K562 (cell line): ENCODE data around the gene SLC16A5. TPM values are rescaled to one million over a fixed set of nuclear protein-coding genes. Genes with fewer than 3 reads are reported as not detected.

ENCODE experiments used
- ARNT ChIP-seq, 2 experiments: fragments of 450-650 bp; IDR thresholded peaks; 2 replicates each; pipeline ENCODE4 v1.6.1; 2016; ENCODE audit warnings: mild to moderate bottlenecking in 1 of 2
- BHLHE40 ChIP-seq: IDR thresholded peaks from 2 replicates; pipeline ENCODE4 v1.6.1; 2011; ENCODE audit warnings: low read length, improper control_type of control experiment
- CTBP1 ChIP-seq: fragments of 450-650 bp; IDR thresholded peaks from 2 replicates; pipeline ENCODE4 v1.6.1; 2016; ENCODE audit warnings: borderline replicate concordance
- E2F3 ChIP-seq: fragments of 250-450 bp; sonication (Bioruptor Pico); IDR thresholded peaks from 2 replicates; pipeline ENCODE4 v1.4.0; 2020; ENCODE audit warnings: mild to moderate bottlenecking
- ELF4 ChIP-seq: fragments of 450-650 bp; formaldehyde crosslinking; IDR thresholded peaks from 2 replicates; pipeline ENCODE4 v1.4.0; 2022; ENCODE audit warnings: missing genetic modification characterization
- HDAC2 ChIP-seq: fragments of 450-650 bp; IDR thresholded peaks from 2 replicates; pipeline ENCODE4 v1.6.1; 2016; ENCODE audit warnings: mild to moderate bottlenecking
- NFXL1 ChIP-seq: fragments of 450-650 bp; formaldehyde crosslinking; IDR thresholded peaks from 2 replicates; pipeline ENCODE4 v1.4.0; 2021; ENCODE audit warnings: mild to moderate bottlenecking
- NR1H2 ChIP-seq: sonication (generic); formaldehyde crosslinking; IDR thresholded peaks from 2 replicates; pipeline ENCODE4 v1.4.0; 2020; ENCODE audit warnings: mild to moderate bottlenecking, missing genetic modification reagents
- POU5F1 ChIP-seq: fragments of 150-350 bp; IDR thresholded peaks from 2 replicates; pipeline ENCODE4 v1.6.1; 2014; ENCODE audit warnings: borderline replicate concordance, low read length, low read depth, mild to moderate bottlenecking; ENCODE audit not compliant: partially characterized antibody
- ZNF133 ChIP-seq: fragments of 250-450 bp; sonication (Bioruptor Pico); IDR thresholded peaks from 2 replicates; pipeline ENCODE4 v1.4.0; 2020; ENCODE audit warnings: mild to moderate bottlenecking
- ZNF24 ChIP-seq: fragments of 450-650 bp; IDR thresholded peaks from 2 replicates; pipeline ENCODE4 v1.6.1; 2016
- ZNF263 ChIP-seq: sonication (generic); formaldehyde crosslinking; IDR thresholded peaks from 2 replicates; pipeline ENCODE4 v1.8.0; 2022; ENCODE audit warnings: mild to moderate bottlenecking, missing genetic modification reagents, borderline replicate concordance
- ZNF311 ChIP-seq: fragments of 250-450 bp; sonication (Bioruptor Pico); IDR thresholded peaks from 2 replicates; pipeline ENCODE4 v1.4.0; 2020; ENCODE audit warnings: mild to moderate bottlenecking, moderate library complexity
- ZNF79 ChIP-seq: fragments of 250-450 bp; sonication (Bioruptor Pico); IDR thresholded peaks from 2 replicates; pipeline ENCODE4 v1.4.0; 2020; ENCODE audit warnings: low read depth, mild to moderate bottlenecking, moderate library complexity
- polyA plus RNA-seq, 8 experiments: library from polyadenylated mRNA; depleted of rRNA in 4 of 8; stranded (reverse) in 5 of 8; unstranded in 3 of 8; fragments of >200 nt; fragmentation: Nextera tagmentation in 2 of 8; fragmentation: Illumina TruSeq in 1 of 8; extraction: Ambion mirVana in 2 of 8; extraction: Trizol in 1 of 8; gene quantifications; 2 replicates each; pipeline versions ENCODE4 v1.2.1 to v1.2.3, GENCODE V29; 2011 to 2014; ENCODE audit warnings: inconsistent platforms in 1 of 8, missing spikeins in 1 of 8
- total RNA-seq, 7 experiments: library from RNA; depleted of rRNA in 6 of 7; stranded (reverse); fragments of >200 nt in 6 of 7; fragmentation: Illumina TruSeq in 2 of 7; extraction: Trizol in 2 of 7; gene quantifications; 2 replicates each; pipeline versions ENCODE4 v1.2.1 to v1.2.3, GENCODE V29; 2011 to 2021; ENCODE audit warnings: low replicate concordance in 1 of 7
- TF ChIP-seq, protein P1 (sequence below): IDR thresholded peaks from 3 replicates; pipeline ENCODE4 v1.6.1; 2011; ENCODE audit warnings: borderline replicate concordance, mild to moderate bottlenecking; ENCODE audit not compliant: insufficient read length, insufficient read depth
- TF ChIP-seq, protein P2 (sequence below): fragments of 250-450 bp; sonication (Bioruptor Pico); IDR thresholded peaks from 2 replicates; pipeline ENCODE4 v1.5.0; 2022; ENCODE audit warnings: mild to moderate bottlenecking
- TF ChIP-seq, protein P3 (sequence below): fragments of 200-800 bp; sonication (Bioruptor generic); IDR thresholded peaks from 2 replicates; pipeline ENCODE4 v1.6.1; 2017; ENCODE audit warnings: missing genetic modification characterization, missing compliant biosample characterization
- TF ChIP-seq, protein P4 (sequence below): fragments of 450-650 bp; IDR thresholded peaks from 2 replicates; pipeline ENCODE4 v1.6.1; 2017; ENCODE audit warnings: antibody characterized with exemption, mild to moderate bottlenecking

The SLC16A5 gene
- total and polyA plus RNA-seq, 9 of the 15 experiments (the other 6 are each of a cell fraction or from before 2014, with no cell fraction given) = 0.06 to 2.6 (median 0.91) TPM

DNA sequence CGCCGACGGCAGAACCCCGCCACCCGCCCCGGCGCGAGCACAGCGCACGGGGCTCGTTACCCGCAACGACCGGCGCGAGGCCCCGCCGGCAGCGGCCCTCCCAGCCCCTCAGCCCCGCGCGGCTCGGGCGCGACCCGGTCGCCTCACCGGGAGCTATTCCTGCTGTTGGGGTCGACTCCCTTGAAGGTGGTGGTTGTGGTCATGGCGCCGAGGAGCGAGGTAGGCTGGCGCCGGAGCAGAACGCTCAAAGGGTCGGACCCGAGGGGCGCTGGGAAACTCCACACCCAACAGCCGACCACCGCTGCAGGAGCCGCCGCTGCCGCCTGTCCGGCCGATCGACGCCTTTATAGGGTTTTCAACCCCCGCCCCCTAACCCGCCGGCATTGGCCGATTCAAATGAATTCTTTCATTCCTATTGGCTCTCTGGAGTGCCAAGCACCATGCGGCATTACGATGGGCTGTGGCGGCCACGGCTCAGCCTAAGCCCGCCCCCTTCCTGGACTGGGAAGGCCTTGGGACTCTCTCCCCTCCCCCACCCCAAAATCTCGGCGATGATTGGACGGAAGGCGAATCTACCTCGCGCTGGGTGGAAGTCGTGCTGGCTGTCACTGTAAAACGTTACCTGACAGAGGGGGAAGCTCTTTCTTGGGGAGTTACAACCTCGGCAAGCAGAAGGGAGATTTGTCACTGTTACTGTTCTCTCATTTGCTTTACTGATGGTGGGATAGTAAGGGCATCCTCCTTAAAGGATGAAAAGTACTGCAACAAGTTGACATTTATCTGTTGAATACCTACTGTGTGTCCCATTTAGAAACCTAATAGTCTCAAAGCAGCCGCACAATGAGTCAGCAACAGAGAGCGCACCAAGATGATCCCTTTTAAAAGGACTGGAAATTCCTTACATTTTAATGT, 66.7 kb downstream of the SLC16A5 start, which contains the start of gene JPT1 (continued):
- no peak for TF ChIP-seq ZNF79 (CRISPR knock-in tag)
- peak; percentile 48; the same call in 1 of the 2 replicates for TF ChIP-seq ZNF24
- peak; percentile 59 for TF ChIP-seq BHLHE40
- TF ChIP-seq ZNF263 (CRISPR knock-in tag) = no peak; the same call in none of the 2 replicates
- TF ChIP-seq HDAC2 = peak; percentile 76; the same call in 1 of the 2 replicates
- no peak for TF ChIP-seq E2F3
- TF ChIP-seq ZNF311 (CRISPR knock-in tag) = no peak
- TF ChIP-seq ELF4 (CRISPR knock-in tag) = no peak
- TF ChIP-seq NFXL1 (CRISPR knock-in tag) = no peak
- peak; percentile 54 for TF ChIP-seq CTBP1
- no peak for TF ChIP-seq ZNF133 (CRISPR knock-in tag)
- TF ChIP-seq, protein P1, sequence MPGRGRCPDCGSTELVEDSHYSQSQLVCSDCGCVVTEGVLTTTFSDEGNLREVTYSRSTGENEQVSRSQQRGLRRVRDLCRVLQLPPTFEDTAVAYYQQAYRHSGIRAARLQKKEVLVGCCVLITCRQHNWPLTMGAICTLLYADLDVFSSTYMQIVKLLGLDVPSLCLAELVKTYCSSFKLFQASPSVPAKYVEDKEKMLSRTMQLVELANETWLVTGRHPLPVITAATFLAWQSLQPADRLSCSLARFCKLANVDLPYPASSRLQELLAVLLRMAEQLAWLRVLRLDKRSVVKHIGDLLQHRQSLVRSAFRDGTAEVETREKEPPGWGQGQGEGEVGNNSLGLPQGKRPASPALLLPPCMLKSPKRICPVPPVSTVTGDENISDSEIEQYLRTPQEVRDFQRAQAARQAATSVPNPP = no peak
- 0 out of 4 replicates have a peak, but pooled peaks of 1 of the 2 experiments have one; percentile 32 for TF ChIP-seq ARNT (IDR thresholded peaks at IDR 0.05)
- no peak for TF ChIP-seq POU5F1
- TF ChIP-seq NR1H2 (CRISPR knock-in tag) = no peak
- TF ChIP-seq, protein P2, sequence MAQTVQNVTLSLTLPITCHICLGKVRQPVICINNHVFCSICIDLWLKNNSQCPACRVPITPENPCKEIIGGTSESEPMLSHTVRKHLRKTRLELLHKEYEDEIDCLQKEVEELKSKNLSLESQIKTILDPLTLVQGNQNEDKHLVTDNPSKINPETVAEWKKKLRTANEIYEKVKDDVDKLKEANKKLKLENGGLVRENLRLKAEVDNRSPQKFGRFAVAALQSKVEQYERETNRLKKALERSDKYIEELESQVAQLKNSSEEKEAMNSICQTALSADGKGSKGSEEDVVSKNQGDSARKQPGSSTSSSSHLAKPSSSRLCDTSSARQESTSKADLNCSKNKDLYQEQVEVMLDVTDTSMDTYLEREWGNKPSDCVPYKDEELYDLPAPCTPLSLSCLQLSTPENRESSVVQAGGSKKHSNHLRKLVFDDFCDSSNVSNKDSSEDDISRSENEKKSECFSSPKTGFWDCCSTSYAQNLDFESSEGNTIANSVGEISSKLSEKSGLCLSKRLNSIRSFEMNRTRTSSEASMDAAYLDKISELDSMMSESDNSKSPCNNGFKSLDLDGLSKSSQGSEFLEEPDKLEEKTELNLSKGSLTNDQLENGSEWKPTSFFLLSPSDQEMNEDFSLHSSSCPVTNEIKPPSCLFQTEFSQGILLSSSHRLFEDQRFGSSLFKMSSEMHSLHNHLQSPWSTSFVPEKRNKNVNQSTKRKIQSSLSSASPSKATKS (CRISPR knock-in tag) = no peak
- TF ChIP-seq, protein P3, sequence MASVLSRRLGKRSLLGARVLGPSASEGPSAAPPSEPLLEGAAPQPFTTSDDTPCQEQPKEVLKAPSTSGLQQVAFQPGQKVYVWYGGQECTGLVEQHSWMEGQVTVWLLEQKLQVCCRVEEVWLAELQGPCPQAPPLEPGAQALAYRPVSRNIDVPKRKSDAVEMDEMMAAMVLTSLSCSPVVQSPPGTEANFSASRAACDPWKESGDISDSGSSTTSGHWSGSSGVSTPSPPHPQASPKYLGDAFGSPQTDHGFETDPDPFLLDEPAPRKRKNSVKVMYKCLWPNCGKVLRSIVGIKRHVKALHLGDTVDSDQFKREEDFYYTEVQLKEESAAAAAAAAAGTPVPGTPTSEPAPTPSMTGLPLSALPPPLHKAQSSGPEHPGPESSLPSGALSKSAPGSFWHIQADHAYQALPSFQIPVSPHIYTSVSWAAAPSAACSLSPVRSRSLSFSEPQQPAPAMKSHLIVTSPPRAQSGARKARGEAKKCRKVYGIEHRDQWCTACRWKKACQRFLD (CRISPR knock-in tag) = no peak; the same call in 1 of the 2 replicates
- TF ChIP-seq, protein P4, sequence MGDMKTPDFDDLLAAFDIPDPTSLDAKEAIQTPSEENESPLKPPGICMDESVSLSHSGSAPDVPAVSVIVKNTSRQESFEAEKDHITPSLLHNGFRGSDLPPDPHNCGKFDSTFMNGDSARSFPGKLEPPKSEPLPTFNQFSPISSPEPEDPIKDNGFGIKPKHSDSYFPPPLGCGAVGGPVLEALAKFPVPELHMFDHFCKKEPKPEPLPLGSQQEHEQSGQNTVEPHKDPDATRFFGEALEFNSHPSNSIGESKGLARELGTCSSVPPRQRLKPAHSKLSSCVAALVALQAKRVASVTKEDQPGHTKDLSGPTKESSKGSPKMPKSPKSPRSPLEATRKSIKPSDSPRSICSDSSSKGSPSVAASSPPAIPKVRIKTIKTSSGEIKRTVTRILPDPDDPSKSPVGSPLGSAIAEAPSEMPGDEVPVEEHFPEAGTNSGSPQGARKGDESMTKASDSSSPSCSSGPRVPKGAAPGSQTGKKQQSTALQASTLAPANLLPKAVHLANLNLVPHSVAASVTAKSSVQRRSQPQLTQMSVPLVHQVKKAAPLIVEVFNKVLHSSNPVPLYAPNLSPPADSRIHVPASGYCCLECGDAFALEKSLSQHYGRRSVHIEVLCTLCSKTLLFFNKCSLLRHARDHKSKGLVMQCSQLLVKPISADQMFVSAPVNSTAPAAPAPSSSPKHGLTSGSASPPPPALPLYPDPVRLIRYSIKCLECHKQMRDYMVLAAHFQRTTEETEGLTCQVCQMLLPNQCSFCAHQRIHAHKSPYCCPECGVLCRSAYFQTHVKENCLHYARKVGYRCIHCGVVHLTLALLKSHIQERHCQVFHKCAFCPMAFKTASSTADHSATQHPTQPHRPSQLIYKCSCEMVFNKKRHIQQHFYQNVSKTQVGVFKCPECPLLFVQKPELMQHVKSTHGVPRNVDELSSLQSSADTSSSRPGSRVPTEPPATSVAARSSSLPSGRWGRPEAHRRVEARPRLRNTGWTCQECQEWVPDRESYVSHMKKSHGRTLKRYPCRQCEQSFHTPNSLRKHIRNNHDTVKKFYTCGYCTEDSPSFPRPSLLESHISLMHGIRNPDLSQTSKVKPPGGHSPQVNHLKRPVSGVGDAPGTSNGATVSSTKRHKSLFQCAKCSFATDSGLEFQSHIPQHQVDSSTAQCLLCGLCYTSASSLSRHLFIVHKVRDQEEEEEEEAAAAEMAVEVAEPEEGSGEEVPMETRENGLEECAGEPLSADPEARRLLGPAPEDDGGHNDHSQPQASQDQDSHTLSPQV = peak; percentile 71
